ENCODE measurements around the gene RNF187. TPM values are rescaled to one million over a fixed set of nuclear protein-coding genes. Genes with fewer than 3 reads are reported as not detected.

RNF187 gene
- total and polyA plus RNA-seq, 2 of the 13 experiments (the other 11 are each of a cell fraction or from before 2014, with no cell fraction given) = 41.3 to 59.4 TPM

DNA sequence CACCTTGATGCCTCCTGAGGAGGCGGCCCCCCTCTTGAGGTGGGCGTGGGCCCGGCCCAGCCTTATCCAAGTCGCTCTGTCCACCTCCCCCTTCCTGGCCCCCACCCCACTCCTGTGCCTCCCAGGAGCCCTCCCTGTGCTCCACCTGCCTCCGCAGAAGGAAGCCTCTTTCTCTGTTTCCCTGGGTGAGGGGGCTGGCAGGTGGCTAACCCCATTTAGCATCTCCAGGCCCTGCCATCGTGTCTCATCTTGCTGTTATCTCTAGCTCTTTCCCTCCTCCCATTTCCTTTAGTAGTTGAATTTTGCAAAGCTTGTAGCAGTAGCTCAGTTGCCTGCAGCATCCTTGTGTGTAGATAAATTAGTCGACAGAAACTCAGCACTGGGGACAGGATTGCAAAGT, 7.2 kb downstream of the RNF187 start (continued):
- no peak for TF ChIP-seq REST (IDR thresholded peaks at IDR 0.05; ENCODE audit: borderline replicate concordance in 1 of 2, low read depth in 1 of 2, low read length in 2 of 2)

DNA sequence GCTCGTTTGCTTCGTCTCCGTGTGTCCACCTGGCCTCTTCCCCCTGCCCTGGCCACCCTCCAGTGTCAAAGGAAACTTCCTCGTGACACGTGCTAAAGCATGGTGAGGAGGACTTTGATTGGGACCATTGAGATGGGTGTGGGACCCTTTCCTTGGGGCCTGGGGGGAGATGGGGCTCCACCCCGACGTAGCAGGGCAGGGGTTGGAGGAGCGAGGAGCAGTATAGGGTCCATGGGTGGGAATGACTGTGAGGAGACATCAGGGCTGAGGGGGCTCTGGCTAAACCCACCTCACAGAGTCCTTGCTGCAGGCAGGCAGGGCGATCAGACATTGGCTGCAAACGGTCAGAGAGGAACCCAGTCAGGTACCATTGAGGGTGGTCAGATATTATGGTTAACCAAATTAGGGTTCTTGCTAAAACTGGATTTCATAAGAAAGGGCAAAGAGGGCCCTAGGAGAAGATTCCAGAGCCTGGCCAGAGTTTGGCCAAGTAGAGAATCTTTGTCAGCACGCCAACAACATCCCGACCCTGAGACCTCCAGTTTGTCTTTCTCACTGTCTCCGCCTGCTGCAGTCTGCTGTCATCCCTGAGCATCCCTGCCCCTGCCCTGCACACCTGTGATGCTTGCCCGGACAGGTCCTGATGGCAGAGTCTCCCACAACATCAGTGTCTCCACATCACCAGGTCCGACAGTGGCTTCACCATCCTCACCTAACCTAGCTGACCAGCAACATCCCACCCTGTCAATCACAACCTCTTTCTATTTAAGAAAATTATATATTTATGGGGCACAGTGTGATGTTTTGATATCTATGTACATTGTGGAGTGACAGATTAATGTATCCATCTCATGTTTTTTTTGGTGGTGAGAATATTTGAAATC, 8.0 kb downstream of the RNF187 start:
- Histone ChIP-seq H3K4me1 (ENCODE audit: insufficient read depth, low read length) (peaks cover 9% of the 10 kb centered on the region), H4K20me1 (ENCODE audit: insufficient read depth, low read length) (no peaks in the 10 kb centered on the region), H3K4me3 (replicated peaks in 1 of 3; ENCODE audit: insufficient read depth in 1 of 3, low read depth in 2 of 3, low read length in 3 of 3) (no peak overlapping the region), H3K9ac (ENCODE audit: insufficient read depth, low read depth, low read length) (no peak overlapping the region), H3K79me2 (ENCODE audit: insufficient read depth, low read length) (no peaks in the 10 kb centered on the region), H3K36me3 (replicated peaks in 1 of 2; ENCODE audit: control insufficient read depth in 1 of 2, insufficient read depth in 2 of 2, low read length in 2 of 2) (peaks cover 11 to 32% of the 10 kb centered on the region in 2 experiments; a peak in 4 of 5 replicates), H3K27me3 (ENCODE audit: control insufficient read depth in 1 of 2, insufficient read depth in 2 of 2, low read length in 2 of 2) (no peaks in the 10 kb centered on the region), H3K27ac (ENCODE audit: extremely low read length, insufficient read depth, low read length) (no peak overlapping the region), H3K9me3 (ENCODE audit: low read length) (no peaks in the 10 kb centered on the region), H3K4me2 (ENCODE audit: low read depth, low read length) (no peak overlapping the region), H2AFZ (ENCODE audit: low read length) (no peak overlapping the region)
- BruUV-seq (replicated peaks) = no TSS peak
- DNase-seq (ENCODE audit: low spot score) (no peak), ATAC-seq (no peak), FAIRE-seq (no peak)
- POLR2A ChIA-PET = no interaction called here
- 99% methylated on average over 13 of the region's 15 CpGs for whole genome bisulfite sequencing (ENCODE audit: low lambda C conversion rate)
- CTCF ChIA-PET (ENCODE audit: low intra/inter-chr PET ratio, low total read pairs) = no interaction called here
- intact Hi-C loops (cut with micrococcal nuclease; ENCODE audit: unreplicated experiment) (no loop called here), in situ Hi-C loops (cut with HindIII; ENCODE audit: extremely low pct_ligation_motif_present, low pct_unique_long_range_greater_than_20kb) (no loop called here)
- TF ChIP-seq ZNF354B (CRISPR knock-in tag; IDR thresholded peaks at IDR 0.05) (no peak), NCOA5 (CRISPR knock-in tag; IDR thresholded peaks at IDR 0.05) (no peak), BRF2 (CRISPR knock-in tag; IDR thresholded peaks at IDR 0.05) (no peak), ZNF563 (CRISPR knock-in tag; IDR thresholded peaks at IDR 0.05) (no peak), CEBPB (IDR thresholded peaks at IDR 0.05; ENCODE audit: borderline replicate concordance, low read depth, low read length) (no peak), MED13 (CRISPR knock-in tag; IDR thresholded peaks at IDR 0.05) (no peak), POLR2A (IDR thresholded peaks at IDR 0.05; ENCODE audit: insufficient read depth in 1 of 2, low read depth in 2 of 2, low read length in 2 of 2) (peak in 1 of 2 experiments; percentile 36; a peak in 1 of 4 replicates), ETV5 (CRISPR knock-in tag; IDR thresholded peaks at IDR 0.05; ENCODE audit: borderline replicate concordance) (no peak), NCOA1 (CRISPR knock-in tag; IDR thresholded peaks at IDR 0.05) (no peak), RBFOX2 (IDR thresholded peaks at IDR 0.05; ENCODE audit: low read depth, low read length) (0 out of 2 replicates have a peak, but pooled peaks have one; percentile 14)
- TF ChIP-seq, protein P1, sequence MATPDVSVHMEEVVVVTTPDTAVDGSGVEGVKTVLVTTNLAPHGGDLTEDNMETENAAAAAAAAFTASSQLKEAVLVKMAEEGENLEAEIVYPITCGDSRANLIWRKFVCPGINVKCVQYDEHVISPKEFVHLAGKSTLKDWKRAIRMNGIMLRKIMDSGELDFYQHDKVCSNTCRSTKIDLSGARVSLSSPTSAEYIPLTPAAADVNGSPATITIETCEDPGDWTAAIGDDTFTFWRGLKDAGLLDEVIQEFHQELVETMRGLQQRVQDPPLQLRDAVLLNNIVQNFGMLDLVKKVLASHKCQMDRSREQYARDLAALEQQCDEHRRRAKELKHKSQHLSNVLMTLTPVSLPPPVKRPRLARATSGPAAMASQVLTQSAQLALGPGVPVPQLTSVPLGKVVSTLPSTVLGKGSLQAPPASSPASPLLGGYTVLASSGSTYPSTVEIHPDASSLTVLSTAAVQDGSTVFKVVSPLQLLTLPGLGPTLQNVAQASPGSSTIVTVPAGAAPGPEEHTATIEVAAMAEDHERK (CRISPR knock-in tag; IDR thresholded peaks at IDR 0.05; ENCODE audit: low read depth) = no peak
- TF ChIP-seq, protein P2, sequence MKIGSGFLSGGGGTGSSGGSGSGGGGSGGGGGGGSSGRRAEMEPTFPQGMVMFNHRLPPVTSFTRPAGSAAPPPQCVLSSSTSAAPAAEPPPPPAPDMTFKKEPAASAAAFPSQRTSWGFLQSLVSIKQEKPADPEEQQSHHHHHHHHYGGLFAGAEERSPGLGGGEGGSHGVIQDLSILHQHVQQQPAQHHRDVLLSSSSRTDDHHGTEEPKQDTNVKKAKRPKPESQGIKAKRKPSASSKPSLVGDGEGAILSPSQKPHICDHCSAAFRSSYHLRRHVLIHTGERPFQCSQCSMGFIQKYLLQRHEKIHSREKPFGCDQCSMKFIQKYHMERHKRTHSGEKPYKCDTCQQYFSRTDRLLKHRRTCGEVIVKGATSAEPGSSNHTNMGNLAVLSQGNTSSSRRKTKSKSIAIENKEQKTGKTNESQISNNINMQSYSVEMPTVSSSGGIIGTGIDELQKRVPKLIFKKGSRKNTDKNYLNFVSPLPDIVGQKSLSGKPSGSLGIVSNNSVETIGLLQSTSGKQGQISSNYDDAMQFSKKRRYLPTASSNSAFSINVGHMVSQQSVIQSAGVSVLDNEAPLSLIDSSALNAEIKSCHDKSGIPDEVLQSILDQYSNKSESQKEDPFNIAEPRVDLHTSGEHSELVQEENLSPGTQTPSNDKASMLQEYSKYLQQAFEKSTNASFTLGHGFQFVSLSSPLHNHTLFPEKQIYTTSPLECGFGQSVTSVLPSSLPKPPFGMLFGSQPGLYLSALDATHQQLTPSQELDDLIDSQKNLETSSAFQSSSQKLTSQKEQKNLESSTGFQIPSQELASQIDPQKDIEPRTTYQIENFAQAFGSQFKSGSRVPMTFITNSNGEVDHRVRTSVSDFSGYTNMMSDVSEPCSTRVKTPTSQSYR (CRISPR knock-in tag; IDR thresholded peaks at IDR 0.05; ENCODE audit: borderline replicate concordance) = no peak
